Lower lobe of right lung (tissue), 2 donors: ENCODE data around the gene IRAK2. TPM values are rescaled to one million over a fixed set of nuclear protein-coding genes. Genes with fewer than 3 reads are reported as not detected.

ENCODE experiments used
- ATAC-seq, 2 donors: fragments of 200-7000 bp; cut with Tn5 transposase; one replicate each; pipeline ENCODE4 v1.9.1; 2020 to 2022; ENCODE audit warnings: mild to moderate bottlenecking in 2 of 2, moderate library complexity in 2 of 2
- DNase-seq: peaks from one replicate; pipeline ENCODE4 v3.0.0-alpha.2; 2020
- H3K27ac ChIP-seq: fragments of 200-600 bp; one replicate; pipeline ENCODE4 v1.8.0; 2022
- H3K27me3 ChIP-seq: fragments of 200-600 bp; one replicate; pipeline ENCODE4 v1.8.0; 2022; ENCODE audit warnings: low read depth
- H3K36me3 ChIP-seq: fragments of 200-600 bp; one replicate; pipeline ENCODE4 v1.8.0; 2022; ENCODE audit warnings: mild to moderate bottlenecking
- H3K4me1 ChIP-seq: fragments of 200-600 bp; one replicate; pipeline ENCODE4 v1.8.0; 2022
- H3K4me3 ChIP-seq: fragments of 200-600 bp; one replicate; pipeline ENCODE4 v1.8.0; 2022; ENCODE audit warnings: mild to moderate bottlenecking
- H3K9me3 ChIP-seq: fragments of 200-600 bp; one replicate; pipeline ENCODE4 v1.8.0; 2022
- intact Hi-C: fragments of 100-400 bp; cut with DNase I; formaldehyde crosslinking; loops from one replicate; pipeline ENCODE4 v1.11.0; 2022
- total RNA-seq: library from RNA; stranded (reverse); fragmentation: NEBNext Ultra II Directional; extraction: Animal tissue kit (Norgen Biotek cat#: 25700); gene quantifications from one replicate; pipeline ENCODE4 v1.2.1, GENCODE V29; 2021
- TF ChIP-seq, protein P1 (sequence below): fragments of 200-600 bp; IDR thresholded peaks from one replicate; pipeline ENCODE4 v1.8.0; 2022; ENCODE audit warnings: antibody characterized with exemption, mild to moderate bottlenecking
- donor health status: DM: no; HTN: yes; CAD: no; lungs with severe emphysema.

The IRAK2 gene
- total RNA-seq, 1 donor from 2014 or later, result 3.9 TPM

DNA sequence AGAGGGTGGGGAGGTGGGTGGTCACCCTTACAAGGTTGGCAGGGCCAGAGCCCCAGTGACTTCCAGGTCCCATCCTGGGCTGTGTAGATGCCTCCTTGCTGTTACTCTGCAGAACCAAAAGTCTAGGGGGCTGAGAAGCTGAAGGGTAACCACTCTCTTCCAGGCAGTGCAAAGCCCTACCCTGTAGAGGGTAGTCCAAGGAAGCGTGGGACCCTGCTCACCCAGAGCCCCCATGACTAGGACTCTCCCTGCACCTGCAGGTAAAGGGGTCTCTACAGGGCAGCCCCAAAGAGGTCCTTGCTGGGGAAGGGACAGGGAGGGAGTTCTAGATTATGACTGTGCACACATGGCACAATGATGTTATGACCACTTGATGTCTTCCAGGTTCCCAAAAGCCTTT is 113.8 kb downstream of the IRAK2 start:
- H3K27me3 ChIP-seq, result no peaks in the 10 kb centered on the region
- no peak overlapping the region for H3K4me3 ChIP-seq
- H3K4me1 ChIP-seq, result peaks cover 14% of the 10 kb centered on the region
- DNase-seq (no peak), ATAC-seq (peak in 1 of 2 donors; percentile 32)
- H3K27ac ChIP-seq, result no peak overlapping the region
- peaks cover 64% of the 10 kb centered on the region for H3K36me3 ChIP-seq
- intact Hi-C loops, result no loop called here
- H3K9me3 ChIP-seq, result no peaks in the 10 kb centered on the region
- TF ChIP-seq, protein P1, sequence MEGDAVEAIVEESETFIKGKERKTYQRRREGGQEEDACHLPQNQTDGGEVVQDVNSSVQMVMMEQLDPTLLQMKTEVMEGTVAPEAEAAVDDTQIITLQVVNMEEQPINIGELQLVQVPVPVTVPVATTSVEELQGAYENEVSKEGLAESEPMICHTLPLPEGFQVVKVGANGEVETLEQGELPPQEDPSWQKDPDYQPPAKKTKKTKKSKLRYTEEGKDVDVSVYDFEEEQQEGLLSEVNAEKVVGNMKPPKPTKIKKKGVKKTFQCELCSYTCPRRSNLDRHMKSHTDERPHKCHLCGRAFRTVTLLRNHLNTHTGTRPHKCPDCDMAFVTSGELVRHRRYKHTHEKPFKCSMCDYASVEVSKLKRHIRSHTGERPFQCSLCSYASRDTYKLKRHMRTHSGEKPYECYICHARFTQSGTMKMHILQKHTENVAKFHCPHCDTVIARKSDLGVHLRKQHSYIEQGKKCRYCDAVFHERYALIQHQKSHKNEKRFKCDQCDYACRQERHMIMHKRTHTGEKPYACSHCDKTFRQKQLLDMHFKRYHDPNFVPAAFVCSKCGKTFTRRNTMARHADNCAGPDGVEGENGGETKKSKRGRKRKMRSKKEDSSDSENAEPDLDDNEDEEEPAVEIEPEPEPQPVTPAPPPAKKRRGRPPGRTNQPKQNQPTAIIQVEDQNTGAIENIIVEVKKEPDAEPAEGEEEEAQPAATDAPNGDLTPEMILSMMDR, result no peak

DNA sequence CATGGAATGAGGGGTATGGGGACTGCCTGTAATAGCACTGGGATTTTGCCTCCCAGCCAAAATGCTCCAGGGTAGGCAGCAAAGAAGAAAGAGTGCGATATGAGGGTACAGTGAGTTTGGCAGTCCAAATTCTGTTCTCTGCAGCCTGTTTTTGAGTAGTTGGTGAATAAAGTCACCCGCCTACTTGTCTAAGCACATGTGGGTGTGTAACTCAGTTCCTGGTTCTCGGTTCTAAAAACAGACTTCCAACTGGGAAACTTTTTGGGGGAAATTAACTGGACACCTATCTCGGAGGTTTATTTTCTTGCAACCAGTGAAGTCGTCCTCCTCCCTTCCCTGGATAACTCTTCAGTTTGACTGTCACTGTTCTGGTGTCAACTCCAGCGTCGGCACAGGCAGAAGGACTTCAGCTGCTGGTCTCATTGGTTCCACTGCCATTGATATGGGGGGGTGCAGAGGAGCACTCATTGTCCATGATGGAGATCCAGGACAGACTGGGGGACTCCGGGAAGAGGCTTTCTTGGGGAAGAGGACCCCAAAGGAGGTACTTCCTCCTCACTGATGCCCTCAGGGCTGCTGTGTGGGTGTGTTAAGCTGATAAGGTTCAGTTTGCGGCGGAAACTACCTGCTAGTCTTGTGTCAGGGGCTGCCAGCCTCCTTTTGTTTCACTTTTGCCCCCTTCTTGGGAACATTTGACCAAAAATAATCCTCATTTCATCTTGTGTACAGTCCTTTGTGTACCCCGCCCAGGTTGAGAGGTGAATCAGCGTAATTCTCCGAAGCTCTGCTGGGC is 114.9 kb downstream of the IRAK2 start:
- TF ChIP-seq, protein P1, result no peak
- ATAC-seq (no peak), DNase-seq (no peak)
- H3K4me3 ChIP-seq, result no peak overlapping the region
- H3K9me3 ChIP-seq, result no peaks in the 10 kb centered on the region
- H3K27ac ChIP-seq, result no peak overlapping the region
- H3K27me3 ChIP-seq, result no peaks in the 10 kb centered on the region
- intact Hi-C loops, result no loop called here
- H3K36me3 ChIP-seq, result peaks cover 70% of the 10 kb centered on the region
- peaks cover 3% of the 10 kb centered on the region for H3K4me1 ChIP-seq

DNA sequence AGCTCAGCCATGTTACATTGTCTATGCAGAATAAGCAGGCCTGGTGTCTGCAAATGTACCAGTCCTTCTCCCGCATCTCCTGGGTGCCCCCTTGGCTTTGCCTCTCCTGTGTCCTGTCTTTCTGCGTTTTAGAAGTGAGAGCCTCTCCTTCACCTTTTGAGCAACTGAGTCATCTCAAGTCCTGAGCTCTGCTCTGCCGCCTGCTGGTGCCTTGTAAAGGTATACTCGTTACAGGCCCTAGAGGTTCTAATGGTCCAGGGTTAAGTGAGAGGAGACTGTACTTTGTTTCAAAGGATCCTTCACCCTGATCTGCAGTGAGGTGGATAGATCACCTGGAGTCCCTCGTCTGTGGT is 115.4 kb downstream of the IRAK2 start:
- H3K36me3 ChIP-seq, result peaks cover 75% of the 10 kb centered on the region
- no peak overlapping the region for H3K27ac ChIP-seq
- H3K4me1 ChIP-seq, result no peaks in the 10 kb centered on the region
- H3K4me3 ChIP-seq, result no peak overlapping the region
- no peaks in the 10 kb centered on the region for H3K9me3 ChIP-seq
- no peak for ATAC-seq
- intact Hi-C loops, result no loop called here
- no peak for DNase-seq
- no peaks in the 10 kb centered on the region for H3K27me3 ChIP-seq
- TF ChIP-seq, protein P1, result no peak

DNA sequence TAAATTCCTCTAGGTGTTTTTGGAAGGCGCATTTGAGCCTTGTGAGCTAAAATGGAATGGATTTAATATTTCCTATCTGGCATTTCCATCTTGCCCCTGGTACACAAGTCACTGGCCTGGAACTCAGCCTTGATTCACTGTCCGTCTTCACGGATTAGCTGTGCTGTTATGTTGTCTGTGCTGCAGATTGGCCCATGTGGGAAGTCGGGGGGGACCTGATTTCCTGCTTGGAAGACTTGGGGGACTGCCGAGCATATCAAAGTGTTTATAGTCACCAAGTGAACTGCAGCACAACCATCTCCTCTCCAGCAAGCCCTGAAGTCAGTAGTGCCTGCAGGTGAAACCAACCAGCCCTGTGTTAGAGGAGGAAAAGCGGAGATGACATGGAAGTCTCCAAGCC is 115.9 kb downstream of the IRAK2 start:
- H3K9me3 ChIP-seq, result no peaks in the 10 kb centered on the region
- H3K36me3 ChIP-seq, result peaks cover 77% of the 10 kb centered on the region
- DNase-seq (no peak), ATAC-seq (no peak)
- TF ChIP-seq, protein P1, result no peak
- no peaks in the 10 kb centered on the region for H3K27me3 ChIP-seq
- intact Hi-C loops, result no loop called here
- no peak overlapping the region for H3K4me3 ChIP-seq
- no peak overlapping the region for H3K27ac ChIP-seq
- no peaks in the 10 kb centered on the region for H3K4me1 ChIP-seq

DNA sequence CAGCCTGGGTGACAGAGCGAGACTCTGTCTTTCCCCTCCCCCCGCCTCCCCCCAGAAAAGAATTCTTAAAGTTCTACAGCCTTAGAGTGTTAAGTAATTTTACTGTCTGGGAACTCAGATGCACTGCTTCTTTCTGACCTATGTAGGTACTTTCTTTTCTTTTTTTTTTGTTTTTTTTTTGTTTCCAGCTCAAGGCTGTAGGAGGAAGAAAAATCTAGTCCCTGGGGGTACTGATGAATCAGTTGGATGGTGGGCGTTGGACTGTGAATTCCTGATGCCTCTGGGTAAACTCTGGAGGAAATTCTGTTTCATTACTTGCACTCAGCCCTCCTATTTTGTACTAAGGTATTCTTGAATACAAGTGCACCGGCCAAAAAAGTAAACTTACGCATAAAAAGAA is 117.2 kb downstream of the IRAK2 start:
- no peak overlapping the region for H3K4me3 ChIP-seq
- no peak overlapping the region for H3K27ac ChIP-seq
- no peaks in the 10 kb centered on the region for H3K4me1 ChIP-seq
- H3K36me3 ChIP-seq, result peaks cover 76% of the 10 kb centered on the region
- H3K27me3 ChIP-seq, result no peaks in the 10 kb centered on the region
- H3K9me3 ChIP-seq, result no peaks in the 10 kb centered on the region
- intact Hi-C loops, result no loop called here
- no peak for DNase-seq
- TF ChIP-seq, protein P1, result no peak
- ATAC-seq, result no peak
